GM20431 (cell line): Measurements from ENCODE around the gene MACC1.

Experiments
- in situ Hi-C: fragments of 300-500 bp; cut with MseI, MboI; formaldehyde crosslinking; loops from one replicate; pipeline ENCODE4 v1.15.0; 2020; ENCODE audit warnings: low sequenced_read_pairs; ENCODE audit not compliant: unreplicated experiment

MACC1 gene

DNA sequence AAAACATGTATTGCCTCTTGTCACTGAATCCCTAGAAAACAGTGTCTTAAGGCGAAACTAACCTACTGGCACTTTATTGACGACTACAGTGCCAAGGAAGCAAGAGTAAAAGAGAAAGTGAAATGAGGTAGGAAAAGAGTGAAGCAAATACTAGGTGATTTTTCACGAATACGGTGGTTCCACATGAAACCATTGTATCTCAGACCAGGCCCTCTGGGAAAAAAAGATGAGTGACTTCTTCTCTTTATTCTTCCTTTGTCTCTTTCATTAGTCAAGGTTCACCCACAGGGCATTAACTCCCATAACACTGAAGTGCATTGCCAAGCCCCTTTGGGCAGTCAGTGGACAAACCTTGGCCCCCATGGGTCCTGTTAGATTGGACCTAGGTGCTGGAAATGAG, 16.2 kb upstream of the MACC1 start:
- in situ Hi-C loops: no loop called here

DNA sequence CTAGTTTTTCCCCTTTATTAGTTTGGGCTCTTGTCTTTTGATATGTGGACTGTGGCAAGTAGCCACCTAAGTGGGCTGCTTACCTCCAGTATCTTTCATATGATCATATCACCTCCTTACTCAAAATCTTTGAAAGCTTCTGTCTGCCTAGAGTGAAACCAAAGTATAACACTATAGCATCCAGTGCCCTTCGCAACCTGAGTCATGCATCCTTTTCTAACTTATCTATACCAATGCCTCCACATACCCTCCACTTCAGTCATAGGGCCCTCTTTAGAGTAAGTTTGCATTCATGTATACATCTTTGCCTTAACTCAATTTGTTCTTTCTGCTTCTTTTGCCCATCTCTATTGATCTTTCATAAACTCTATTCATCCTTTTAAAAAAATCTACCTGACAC, 15.7 kb upstream of the MACC1 start:
- in situ Hi-C loops: no loop called here

DNA sequence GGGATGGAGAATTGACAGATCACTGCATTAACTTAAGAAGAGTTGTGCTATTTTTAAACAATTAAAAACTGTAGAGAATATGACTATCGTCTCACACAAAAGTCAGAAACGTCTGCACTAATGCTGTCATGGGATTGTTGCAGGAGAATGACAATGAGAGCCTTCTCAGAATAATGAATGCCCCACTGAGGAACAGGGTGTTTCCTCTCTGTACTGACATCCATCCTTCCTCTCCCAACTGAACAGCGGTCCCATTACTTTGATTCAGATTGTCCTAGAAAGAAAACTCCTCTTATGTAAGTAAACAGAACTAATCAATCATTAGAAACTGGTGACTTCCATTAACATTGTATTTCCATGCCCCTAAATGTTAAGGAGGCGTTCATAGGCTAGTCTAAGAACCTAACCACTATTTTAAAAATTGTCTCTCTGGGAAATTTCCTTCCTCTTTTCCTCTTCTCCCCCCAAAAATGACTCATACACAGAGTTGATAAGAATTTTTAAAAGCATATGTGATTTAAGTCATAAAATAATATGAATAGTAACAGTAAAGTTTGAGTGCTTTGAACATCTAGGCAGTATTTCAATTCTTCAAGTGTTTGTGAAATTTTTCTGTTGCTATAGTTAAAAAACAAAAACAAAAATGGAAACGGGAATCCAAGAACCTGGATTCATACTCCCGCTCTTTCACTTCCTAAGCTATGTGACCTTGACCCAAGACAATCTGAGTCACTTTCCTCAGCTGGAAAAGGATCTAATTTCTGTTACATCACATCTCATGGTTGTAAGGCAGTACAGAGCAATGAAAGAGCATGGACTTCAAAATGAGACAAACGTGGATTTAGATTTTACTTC, 12.7 kb upstream of the MACC1 start:
- in situ Hi-C loops: no loop called here

DNA sequence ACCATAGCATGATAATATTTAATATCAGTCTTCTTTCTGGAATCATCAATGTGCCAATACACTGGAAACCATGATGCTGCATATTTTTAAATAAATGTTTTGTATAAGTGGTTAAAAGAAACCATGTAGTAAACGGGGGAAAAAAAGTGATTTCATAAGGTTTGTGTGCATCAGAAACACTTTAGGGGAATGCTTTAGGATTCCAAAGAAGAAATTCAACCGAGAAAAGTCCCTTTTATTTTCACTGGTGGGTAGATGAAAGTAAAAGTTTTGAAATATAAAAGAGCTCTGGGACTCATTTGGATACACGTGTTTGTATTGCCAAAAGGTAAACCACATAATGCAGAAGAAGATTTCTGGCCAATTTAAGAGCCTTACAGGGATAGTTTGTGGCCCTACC, 11.9 kb upstream of the MACC1 start:
- in situ Hi-C loops: no loop called here

DNA sequence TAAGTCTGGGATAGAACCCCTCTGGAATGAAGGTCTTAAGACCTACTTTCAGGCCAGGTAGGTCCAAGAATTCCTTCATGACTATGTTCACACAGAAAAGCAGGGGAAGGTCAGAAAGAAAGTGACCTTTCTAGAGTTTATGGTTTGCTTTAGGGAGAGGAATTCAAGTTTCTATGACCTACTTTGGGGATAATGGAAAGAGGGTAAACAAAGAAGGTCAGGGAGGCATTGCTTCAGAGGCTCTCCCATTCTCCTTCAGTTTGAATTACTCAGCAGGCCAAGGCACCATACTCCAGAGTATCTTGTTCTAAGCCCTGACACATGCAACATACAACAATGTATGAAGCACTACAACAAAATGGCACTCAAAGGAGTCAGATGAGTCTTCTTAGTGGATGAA, 11.5 kb upstream of the MACC1 start:
- in situ Hi-C loops: no loop called here

DNA sequence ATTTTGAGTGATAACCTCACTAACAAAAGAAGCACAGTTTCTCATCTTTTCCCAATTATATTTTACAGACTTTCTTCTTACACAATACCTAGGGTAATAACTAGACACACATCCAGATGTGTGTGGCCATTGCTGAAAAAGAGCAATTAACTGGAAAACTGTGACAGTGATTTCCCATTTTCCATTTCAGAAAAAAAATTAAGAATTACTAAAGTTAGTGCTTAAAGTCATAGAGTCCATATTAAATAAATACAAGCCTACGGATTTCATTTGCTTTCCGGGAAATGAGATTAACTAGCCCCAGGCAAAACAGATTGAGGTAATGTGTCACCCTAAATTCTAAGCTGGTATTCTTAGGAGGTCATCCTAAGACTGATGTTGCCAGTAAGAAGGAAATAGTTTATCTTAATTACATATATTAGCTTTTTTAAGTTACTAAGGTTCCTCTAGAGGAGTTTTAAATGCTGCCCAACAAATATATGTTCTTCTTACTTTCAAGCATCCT, 10.2 kb upstream of the MACC1 start:
- in situ Hi-C loops: no loop called here

DNA sequence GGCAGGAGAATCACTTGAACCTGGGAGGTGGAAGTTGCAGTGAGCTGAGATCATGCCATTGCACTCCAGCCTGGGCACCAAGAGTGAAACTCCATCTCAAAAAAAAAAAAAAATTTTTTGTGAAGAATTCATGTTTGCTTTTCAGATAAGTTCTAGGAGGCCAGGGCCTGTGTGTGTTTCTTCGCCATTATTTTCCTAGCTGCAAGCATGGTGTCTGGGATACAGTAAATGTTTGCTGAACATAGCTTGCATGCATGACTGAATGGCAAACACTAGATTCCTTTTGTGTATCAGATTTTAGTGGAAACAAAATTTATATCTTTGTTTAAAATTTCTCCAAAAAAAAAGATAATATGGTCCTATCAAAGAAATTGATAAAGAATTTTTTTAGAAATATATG, 9.7 kb upstream of the MACC1 start:
- in situ Hi-C loops: no loop called here

DNA sequence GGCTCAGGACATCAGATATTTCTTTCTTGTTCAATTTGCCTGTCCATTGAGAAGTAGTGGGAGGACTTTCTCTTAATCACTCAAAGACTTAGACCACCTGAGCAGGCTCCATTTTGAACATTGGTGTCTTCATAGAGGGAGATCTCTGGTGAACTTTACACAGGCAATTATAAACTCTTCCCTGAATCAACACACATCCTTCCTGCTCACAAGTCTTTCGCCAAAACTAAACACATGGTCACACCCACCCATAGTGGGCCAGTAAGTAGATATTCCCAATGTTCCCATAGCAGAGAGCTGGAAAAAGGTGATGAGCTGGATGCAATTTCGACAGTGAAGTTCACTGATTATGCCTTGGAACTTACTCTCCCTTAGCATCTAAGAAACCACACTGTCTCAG, 8.2 kb upstream of the MACC1 start:
- in situ Hi-C loops: no loop called here

DNA sequence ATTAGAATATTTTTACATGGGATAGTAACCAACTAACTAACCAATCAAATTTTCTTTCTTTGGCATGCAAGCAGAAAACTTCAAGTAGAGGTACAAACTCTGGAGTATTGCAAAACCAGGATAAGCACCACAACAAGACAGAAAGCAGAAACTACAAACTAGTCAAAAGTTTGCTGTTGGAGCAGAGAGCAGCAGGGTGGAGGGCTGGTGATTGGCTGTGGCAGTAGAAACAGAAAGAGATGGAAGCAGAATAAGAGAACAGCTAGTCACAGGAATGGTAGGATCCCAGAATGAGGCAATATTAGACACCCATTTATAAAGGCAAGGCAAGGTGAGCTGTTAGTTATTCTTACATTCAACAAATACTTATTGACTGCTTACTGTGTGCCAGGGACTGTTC, 6.8 kb upstream of the MACC1 start:
- in situ Hi-C loops: loop anchor here (25.0 kb wide), 1 partner anchor 88 kb away; no protein-coding TSS in a partner anchor

DNA sequence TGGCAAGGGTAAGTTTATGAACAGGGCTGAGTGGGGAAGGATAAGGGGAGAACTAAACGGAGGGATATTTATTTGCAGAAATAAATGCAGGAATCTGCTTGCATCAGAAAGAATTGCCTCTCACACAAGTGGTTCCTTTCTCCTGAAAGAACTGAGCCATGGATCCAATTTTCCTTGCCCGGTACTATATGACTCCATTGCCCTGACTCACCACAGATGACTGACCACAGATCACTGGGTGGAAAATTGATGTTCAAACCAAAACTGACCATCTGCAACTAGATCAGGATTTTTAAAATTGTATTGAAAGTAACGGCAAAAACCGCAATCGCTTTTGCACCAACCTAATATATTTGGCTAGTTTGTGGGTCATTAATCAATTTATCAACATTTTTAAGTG, 6.2 kb upstream of the MACC1 start:
- in situ Hi-C loops: loop anchor here (25.0 kb wide), 1 partner anchor 89 kb away; no protein-coding TSS in a partner anchor

DNA sequence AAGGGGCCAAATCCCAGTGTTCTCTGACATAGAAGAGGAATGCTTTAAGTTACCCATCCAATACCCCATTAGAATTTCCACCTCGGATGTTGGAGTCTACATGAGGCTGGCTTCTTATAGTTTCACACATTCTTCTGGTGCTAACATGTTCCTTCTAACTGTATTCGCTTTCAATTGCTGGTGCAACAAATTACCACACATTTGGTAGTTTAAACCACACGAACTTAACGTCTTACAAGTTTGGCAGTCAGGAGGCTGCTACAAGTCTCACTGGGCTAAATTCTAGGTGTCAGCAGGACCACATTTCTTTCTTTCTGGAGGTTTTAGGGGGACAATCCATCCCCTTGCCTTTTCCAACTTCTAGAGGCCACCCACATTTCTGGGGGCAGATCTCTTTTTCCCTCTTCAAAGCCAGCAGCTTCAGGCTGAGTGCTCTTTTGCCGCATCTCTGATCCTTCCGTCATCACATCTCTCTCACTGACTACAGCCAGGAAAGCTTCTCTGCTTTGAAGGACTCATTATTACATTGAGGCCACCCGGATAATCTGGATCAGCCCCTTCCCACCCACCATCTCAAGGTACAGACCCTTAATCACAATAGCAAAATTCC, 5.1 kb upstream of the MACC1 start:
- in situ Hi-C loops: loop anchor here (25.0 kb wide), 1 partner anchor 90 kb away; no protein-coding TSS in a partner anchor

DNA sequence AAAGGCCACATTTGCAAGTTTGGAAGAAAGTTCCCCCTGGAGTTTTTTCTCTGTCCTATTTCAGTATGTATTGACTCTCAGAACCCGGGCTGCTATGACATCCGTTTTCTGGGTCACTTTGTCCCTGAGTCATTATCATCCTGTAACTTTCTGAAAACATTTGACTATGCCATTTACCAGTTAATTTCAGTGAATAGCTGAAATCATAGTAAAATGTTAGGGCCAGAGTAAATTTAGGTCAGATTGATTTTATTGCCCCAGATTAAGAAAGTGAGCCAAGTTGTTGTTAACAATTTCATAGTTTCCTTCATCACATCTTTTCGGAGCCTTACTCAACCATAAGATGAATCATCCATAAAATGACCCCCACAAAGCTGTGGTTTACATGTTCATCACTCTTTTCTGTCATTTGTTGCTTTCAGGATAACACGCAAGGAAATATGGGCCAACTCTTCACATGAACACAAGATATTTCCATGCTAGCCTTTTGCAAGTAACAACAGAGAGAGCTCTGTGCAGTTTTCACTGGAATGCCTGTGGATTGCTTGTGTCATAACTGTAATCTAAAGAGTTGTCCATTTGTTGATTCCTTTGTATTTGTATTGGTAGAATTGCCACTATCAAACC, 3.9 kb upstream of the MACC1 start:
- in situ Hi-C loops: loop anchor here (25.0 kb wide), 1 partner anchor 91 kb away; no protein-coding TSS in a partner anchor

DNA sequence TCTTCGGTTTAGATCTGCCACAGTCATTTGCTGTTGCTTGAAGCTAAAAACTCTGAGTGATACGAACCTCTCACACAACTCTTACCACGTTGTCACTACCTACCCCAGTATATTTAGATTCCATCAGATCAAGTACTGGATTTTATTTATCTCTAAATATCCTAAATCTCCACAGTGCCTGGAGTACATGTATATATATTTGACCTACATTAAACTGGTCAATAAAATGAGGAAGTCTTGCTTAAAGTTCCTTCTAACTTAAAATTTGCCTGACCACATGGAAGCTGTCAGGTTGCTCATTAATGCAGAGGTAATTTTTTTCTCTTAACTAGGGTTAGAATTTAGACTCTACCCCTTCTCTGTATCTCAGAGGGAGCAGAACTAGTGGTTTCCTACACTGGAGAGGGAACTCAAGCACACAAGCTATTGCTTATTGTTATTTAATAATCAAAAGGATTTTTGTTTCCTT, 3.1 kb upstream of the MACC1 start:
- in situ Hi-C loops: loop anchor here (25.0 kb wide), 1 partner anchor 92 kb away; no protein-coding TSS in a partner anchor

DNA sequence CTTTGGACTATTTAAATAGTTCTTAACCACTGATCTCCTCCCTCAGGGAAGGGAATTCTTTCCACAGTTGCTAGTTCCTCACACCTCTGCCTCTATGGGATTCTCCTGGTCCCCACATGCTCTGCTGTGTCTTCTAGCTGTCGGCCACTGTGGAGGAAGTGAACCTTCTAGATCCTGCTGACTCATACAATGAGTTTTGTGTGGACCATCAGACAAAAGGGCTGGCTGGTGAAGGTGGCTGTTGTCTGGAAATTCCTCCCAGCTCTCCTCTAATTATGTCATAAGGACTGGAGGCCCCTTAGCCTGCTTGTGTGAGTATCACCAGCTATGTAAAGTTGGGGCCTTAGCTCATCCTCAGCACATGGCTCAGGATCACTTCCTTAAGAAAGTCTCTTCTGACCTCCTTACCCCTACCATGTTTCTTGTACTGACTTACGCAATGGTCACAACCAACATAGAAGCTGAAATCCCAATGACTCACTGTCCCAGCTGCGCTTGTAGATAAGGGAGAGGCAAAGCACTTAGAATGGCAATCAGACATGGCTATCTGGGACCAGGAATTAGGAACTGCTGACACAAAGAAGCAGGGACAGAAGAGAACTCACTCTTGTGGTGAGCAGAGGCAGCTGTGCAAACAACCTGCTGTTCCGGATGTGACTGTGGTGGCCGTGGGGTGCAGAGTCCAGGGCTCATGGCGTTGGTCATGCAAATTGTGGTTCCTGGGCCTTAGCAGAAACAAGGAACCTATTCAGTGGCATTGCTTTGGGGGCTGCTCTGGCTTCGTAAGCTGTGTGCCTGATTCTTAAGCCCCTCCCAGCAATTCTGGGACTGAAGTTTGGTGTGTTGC, 2.5 kb upstream of the MACC1 start:
- in situ Hi-C loops: loop anchor here (25.0 kb wide), 1 partner anchor 93 kb away; no protein-coding TSS in a partner anchor

DNA sequence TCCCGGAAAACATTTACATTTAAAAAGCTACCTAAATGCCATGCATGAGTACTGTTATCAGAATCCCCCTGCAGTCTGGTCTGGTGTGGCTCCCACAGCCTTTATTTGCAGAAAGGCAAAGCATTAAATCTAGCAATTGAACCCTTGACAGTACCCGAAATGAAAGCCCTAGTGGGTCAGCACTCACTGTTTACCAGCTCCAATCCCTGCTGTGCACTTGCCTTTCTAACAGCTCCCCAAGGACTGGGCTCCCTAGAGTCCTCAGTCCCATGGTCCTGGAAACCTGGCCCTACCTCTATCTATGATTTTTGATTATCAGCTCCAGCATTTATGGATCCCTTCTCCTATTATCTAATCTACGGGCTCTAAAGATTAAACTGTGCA, 1.9 kb upstream of the MACC1 start:
- in situ Hi-C loops: loop anchor here (25.0 kb wide), 1 partner anchor 93 kb away; no protein-coding TSS in a partner anchor

DNA sequence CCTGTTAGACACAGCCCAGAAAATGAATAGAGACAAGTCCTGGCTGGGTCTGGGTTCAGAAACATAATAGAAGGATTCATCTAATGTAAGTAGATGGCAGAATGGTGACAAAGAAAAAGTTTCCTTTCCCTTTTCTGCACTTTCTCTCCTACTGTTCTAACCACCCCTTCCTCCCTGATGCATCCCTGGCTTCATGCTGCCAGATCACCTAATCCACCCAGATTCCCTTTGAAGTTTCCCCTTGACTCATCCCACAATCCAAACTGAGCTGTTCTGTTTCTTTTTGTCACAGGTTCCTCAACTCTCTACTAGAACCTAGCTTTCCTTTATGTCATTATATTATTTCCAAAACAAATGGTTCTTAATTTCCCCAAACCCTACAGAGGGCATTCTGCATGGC, 1.1 kb upstream of the MACC1 start:
- in situ Hi-C loops: loop anchor here (25.0 kb wide), 1 partner anchor 94 kb away; no protein-coding TSS in a partner anchor

DNA sequence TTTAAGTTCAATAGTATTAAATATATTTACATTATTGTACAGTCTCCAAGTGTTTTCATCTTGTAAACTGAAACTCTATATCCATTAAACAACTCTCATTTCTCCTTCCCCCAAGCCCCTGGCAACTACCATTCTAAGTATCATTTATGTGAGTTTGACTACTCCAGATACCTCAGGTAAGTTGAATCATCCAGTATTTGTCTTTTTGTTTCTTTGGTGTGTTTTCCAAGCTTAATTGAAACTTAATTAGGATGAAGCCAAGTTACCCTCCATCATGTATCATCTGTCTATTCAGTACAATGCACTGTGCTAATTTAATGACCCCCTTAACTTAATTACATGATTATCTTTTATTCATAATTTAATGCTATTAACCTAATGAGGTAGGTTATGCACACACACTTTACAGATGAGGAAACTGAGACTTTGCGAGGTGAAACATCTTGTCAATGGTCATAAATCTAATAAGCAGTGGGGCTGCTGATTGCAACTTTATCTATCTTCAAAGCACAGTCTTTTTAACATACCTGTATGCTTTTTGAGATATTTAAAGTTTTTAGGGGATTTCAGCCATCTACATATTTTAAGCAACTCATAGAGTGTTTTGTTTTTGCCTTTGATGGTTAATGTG, 663 bp downstream of the MACC1 start:
- in situ Hi-C loops: loop anchor here (25.0 kb wide), 1 partner anchor 96 kb away; no protein-coding TSS in a partner anchor

DNA sequence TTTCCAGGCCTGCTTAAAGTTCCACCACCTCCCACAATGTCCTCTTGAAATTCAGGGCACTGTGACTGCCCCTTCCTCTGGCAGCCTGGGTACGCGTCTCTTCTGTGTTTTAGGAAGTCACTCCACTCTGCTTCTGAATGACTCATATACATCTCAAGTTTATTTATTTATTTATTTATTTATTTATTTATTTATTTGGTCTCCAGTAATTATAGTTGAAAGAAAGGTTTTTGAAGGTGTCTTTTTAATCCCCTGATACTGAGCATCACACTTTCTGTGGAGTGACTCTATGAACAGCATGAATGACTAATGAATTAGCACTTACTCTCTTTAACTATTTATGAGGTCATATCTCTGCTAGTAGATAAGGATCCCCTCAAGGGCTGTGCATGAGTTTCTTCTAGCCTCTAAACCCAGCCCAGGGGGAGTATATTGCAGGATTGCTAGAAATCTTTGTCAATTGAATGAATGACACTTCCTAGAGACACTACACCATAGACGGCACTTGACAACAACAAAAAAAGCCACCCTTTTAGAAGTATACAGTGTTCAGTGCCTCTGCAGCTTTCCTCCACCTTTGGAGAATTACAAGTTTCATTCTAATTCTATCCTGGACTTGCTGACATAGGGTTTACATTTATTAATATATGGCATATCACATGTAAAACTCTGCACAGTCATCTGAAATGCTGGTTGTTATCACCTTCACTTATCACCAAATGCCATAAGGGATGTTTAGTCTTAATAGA, 2.1 kb downstream of the MACC1 start:
- in situ Hi-C loops: loop anchor here (25.0 kb wide), 1 partner anchor 97 kb away; no protein-coding TSS in a partner anchor
